ENCODE measurements around the gene KLF8.

KLF8 gene

GRCh38 chrX:56233682-56234081 lies 1.5 kb downstream of the KLF8 start:
- TF ChIP-seq CREB5 (CRISPR knock-in tag; IDR thresholded peaks at IDR 0.05; ENCODE audit: low read depth) (no peak), ZNF565 (CRISPR knock-in tag; conservative IDR thresholded peaks at IDR 0.05; ENCODE audit: low read depth) (no peak), ISL1 (CRISPR knock-in tag; IDR thresholded peaks at IDR 0.05) (no peak), OSR1 (CRISPR knock-in tag; IDR thresholded peaks at IDR 0.05) (no peak), BACH2 (CRISPR knock-in tag; IDR thresholded peaks at IDR 0.05; ENCODE audit: borderline replicate concordance) (no peak), ZNF8 (CRISPR knock-in tag; IDR thresholded peaks at IDR 0.05) (no peak), TCF4 (CRISPR knock-in tag; IDR thresholded peaks at IDR 0.05; ENCODE audit: borderline replicate concordance) (no peak), POU6F1 (CRISPR knock-in tag; IDR thresholded peaks at IDR 0.05; ENCODE audit: borderline replicate concordance, low read depth) (no peak), ZFP3 (CRISPR knock-in tag; IDR thresholded peaks at IDR 0.05) (no peak), PATZ1 (CRISPR knock-in tag; IDR thresholded peaks at IDR 0.05; ENCODE audit: borderline replicate concordance) (no peak), SNAI2 (CRISPR knock-in tag; IDR thresholded peaks at IDR 0.05) (no peak)
- ATAC-seq: peak; percentile 16; the same call in 1 of the 3 replicates

GRCh38 chrX:56248492-56248891 lies 16.3 kb downstream of the KLF8 start:
- peak; percentile 94 for ATAC-seq
- TF ChIP-seq CREB5 (CRISPR knock-in tag; IDR thresholded peaks at IDR 0.05; ENCODE audit: low read depth): no peak
- no peak for TF ChIP-seq ZNF70 (CRISPR knock-in tag; IDR thresholded peaks at IDR 0.05)
- TF ChIP-seq TOX (CRISPR knock-in tag; IDR thresholded peaks at IDR 0.05; ENCODE audit: borderline replicate concordance): no peak
- TF ChIP-seq SNAI2 (CRISPR knock-in tag; IDR thresholded peaks at IDR 0.05): no peak
- TF ChIP-seq ZC3H10 (CRISPR knock-in tag; IDR thresholded peaks at IDR 0.05): no peak
- TF ChIP-seq POU6F1 (CRISPR knock-in tag; IDR thresholded peaks at IDR 0.05; ENCODE audit: borderline replicate concordance, low read depth): no peak
- TF ChIP-seq CSDC2 (CRISPR knock-in tag; IDR thresholded peaks at IDR 0.05): no peak

- ATAC-seq: no peak
- no peak for TF ChIP-seq ZFP3 (CRISPR knock-in tag; IDR thresholded peaks at IDR 0.05)
- no peak for TF ChIP-seq SNAI2 (CRISPR knock-in tag; IDR thresholded peaks at IDR 0.05)
Measured at GRCh38 chrX:56253832-56254703, 21.9 kb downstream of the KLF8 start.

GRCh38 chrX:56268888-56269287 lies 36.7 kb downstream of the KLF8 start:
- no peak for TF ChIP-seq ZC3H10 (CRISPR knock-in tag; IDR thresholded peaks at IDR 0.05)
- no peak for TF ChIP-seq ZNF8 (CRISPR knock-in tag; IDR thresholded peaks at IDR 0.05)
- no peak for TF ChIP-seq GLIS3 (CRISPR knock-in tag; IDR thresholded peaks at IDR 0.05)
- no peak for TF ChIP-seq OSR1 (CRISPR knock-in tag; IDR thresholded peaks at IDR 0.05)
- no peak for TF ChIP-seq SNAI2 (CRISPR knock-in tag; IDR thresholded peaks at IDR 0.05)
- TF ChIP-seq ZNF565 (CRISPR knock-in tag; conservative IDR thresholded peaks at IDR 0.05; ENCODE audit: low read depth): no peak
- TF ChIP-seq TCF4 (CRISPR knock-in tag; IDR thresholded peaks at IDR 0.05; ENCODE audit: borderline replicate concordance): no peak
- no peak for TF ChIP-seq BACH2 (CRISPR knock-in tag; IDR thresholded peaks at IDR 0.05; ENCODE audit: borderline replicate concordance)
- no peak for TF ChIP-seq CSRNP3 (CRISPR knock-in tag; IDR thresholded peaks at IDR 0.05)
- no peak for TF ChIP-seq ZFP30 (CRISPR knock-in tag; IDR thresholded peaks at IDR 0.05)
- no peak for TF ChIP-seq TSHZ2 (CRISPR knock-in tag; IDR thresholded peaks at IDR 0.05)
- TF ChIP-seq RARB (CRISPR knock-in tag; IDR thresholded peaks at IDR 0.05): no peak
- no peak for TF ChIP-seq CREB5 (CRISPR knock-in tag; IDR thresholded peaks at IDR 0.05; ENCODE audit: low read depth)
- no peak for ATAC-seq
